SK-N-SH (cell line): ENCODE results near the gene RIMS4. TPM values are rescaled to one million over a fixed set of nuclear protein-coding genes. Genes with fewer than 3 reads are reported as not detected.

Experiments used
- CTCF ChIA-PET: fragments of 300-600, 350-600 bp; formaldehyde crosslinking; extraction: SDS; loops from one replicate; lab custom pipeline; 2021; lab: Yijun Ruan, JAX
- POLR2A ChIA-PET: fragments of 350-600 bp; sonication (Branson Sonifier 250); formaldehyde crosslinking; extraction: SDS; loops from one replicate; lab custom pipeline; 2020; ENCODE audit warnings: antibody characterized with exemption, inconsistent platforms; lab: Yijun Ruan, JAX
- DNase-seq: peaks from one replicate; pipeline ENCODE4 v3.0.0; 2012
- H2AFZ ChIP-seq: fragments of 200-600 bp; sonication (generic); 2 replicates; pipeline ENCODE4 v1.8.1; 2016; ENCODE audit warnings: antibody characterized with exemption, mild to moderate bottlenecking, low read depth
- H3F3A ChIP-seq: fragments of 200-600 bp; sonication (generic); replicated peaks from 2 replicates; pipeline ENCODE3; 2016; ENCODE audit warnings: antibody characterized with exemption, mild to moderate bottlenecking; ENCODE audit not compliant: insufficient read depth
- H3K27ac ChIP-seq, 2 experiments: fragments of 200-500 bp in 1 of 2; fragments of 200-600 bp in 1 of 2; sonication (Bioruptor generic) in 1 of 2; sonication (generic), shearing (Covaris generic) in 1 of 2; 2 replicates each; pipeline versions ENCODE4 v1.5.1 to v1.6.1; 2014 to 2016; ENCODE audit warnings: low read depth in 2 of 2, inconsistent platforms in 1 of 2, low read length in 1 of 2, mild to moderate bottlenecking in 1 of 2, mixed read lengths in 1 of 2
- H3K27me3 ChIP-seq: fragments of 200-600 bp; sonication (generic), shearing (Covaris generic); 2 replicates; pipeline ENCODE4 v1.6.1; 2016; ENCODE audit warnings: mixed run types; ENCODE audit not compliant: insufficient read depth
- H3K36me3 ChIP-seq, 2 experiments: fragments of 200-500 bp in 1 of 2; fragments of 200-600 bp in 1 of 2; sonication (Bioruptor generic) in 1 of 2; sonication (generic) in 1 of 2; replicated peaks in 1 of 2; 2 replicates each; pipeline versions ENCODE3 to v1.5.1; 2014 to 2016; ENCODE audit warnings: low read length in 1 of 2, mild to moderate bottlenecking in 1 of 2; ENCODE audit not compliant: insufficient read depth in 2 of 2, control insufficient read depth in 1 of 2
- H3K4me1 ChIP-seq, 2 experiments: fragments of 200-500 bp in 1 of 2; fragments of 200-600 bp in 1 of 2; sonication (Bioruptor generic) in 1 of 2; sonication (generic), shearing (Covaris generic) in 1 of 2; 2 replicates each; pipeline versions ENCODE4 v1.5.1 to v1.6.1; 2014 to 2016; ENCODE audit warnings: low read depth in 1 of 2, low read length in 1 of 2, mixed run types in 1 of 2; ENCODE audit not compliant: insufficient read depth in 2 of 2, control insufficient read depth in 1 of 2
- H3K4me2 ChIP-seq: fragments of 200-600 bp; sonication (generic), shearing (Covaris generic); 2 replicates; pipeline ENCODE4 v1.6.1; 2017; ENCODE audit warnings: mixed run types
- H3K4me3 ChIP-seq, 2 experiments: fragments of 200-500 bp in 1 of 2; fragments of 200-600 bp in 1 of 2; sonication (Bioruptor generic) in 1 of 2; sonication (generic), shearing (Covaris generic) in 1 of 2; 2 replicates each; pipeline versions ENCODE4 v1.5.1 to v1.8.1; 2014 to 2016; ENCODE audit warnings: low read depth in 2 of 2, inconsistent platforms in 1 of 2, low read length in 1 of 2, mild to moderate bottlenecking in 1 of 2, mixed read lengths in 1 of 2, moderate library complexity in 1 of 2
- H3K79me2 ChIP-seq: fragments of 200-600 bp; sonication (generic); 2 replicates; pipeline ENCODE4 v1.8.1; 2017; ENCODE audit warnings: mild to moderate bottlenecking; ENCODE audit not compliant: insufficient read depth
- H3K9ac ChIP-seq: fragments of 200-600 bp; sonication (generic); 2 replicates; pipeline ENCODE4 v1.6.1; 2017; ENCODE audit warnings: mixed run types
- H3K9me2 ChIP-seq: fragments of 200-600 bp; sonication (generic); 2 replicates; pipeline ENCODE4 v1.6.1; 2017; ENCODE audit warnings: mixed run types
- H3K9me3 ChIP-seq: fragments of 200-600 bp; sonication (generic); 2 replicates; pipeline ENCODE4 v1.6.1; 2017; ENCODE audit warnings: mixed run types, mild to moderate bottlenecking, moderate library complexity
- H4K20me1 ChIP-seq: fragments of 200-600 bp; sonication (generic); 2 replicates; pipeline ENCODE4 v1.6.1; 2017; ENCODE audit warnings: mild to moderate bottlenecking, mixed run types; ENCODE audit not compliant: insufficient read depth
- EP300 ChIP-seq, 2 experiments: IDR thresholded peaks; 2 replicates each; pipeline versions ENCODE4 v1.4.0 to v1.6.1; 2012; ENCODE audit warnings: borderline replicate concordance in 1 of 2, low read depth in 1 of 2, low read length in 1 of 2
- EZH2phosphoT487 ChIP-seq: fragments of 200-600 bp; sonication (generic); IDR thresholded peaks from 2 replicates; pipeline ENCODE4 v1.6.1; 2017; ENCODE audit warnings: low read depth, mixed run types, mild to moderate bottlenecking, antibody characterized with exemption, moderate library complexity, borderline replicate concordance
- FOSL2 ChIP-seq: IDR thresholded peaks from 2 replicates; pipeline ENCODE4 v1.4.0; 2012; ENCODE audit warnings: low read depth, mild to moderate bottlenecking, moderate library complexity, borderline replicate concordance
- FOXJ3 ChIP-seq: sonication (generic); formaldehyde crosslinking; IDR thresholded peaks from 2 replicates; pipeline ENCODE4 v1.5.1; 2020; ENCODE audit warnings: mild to moderate bottlenecking, missing genetic modification reagents
- FOXM1 ChIP-seq: IDR thresholded peaks from 2 replicates; pipeline ENCODE4 v1.4.0; 2012; ENCODE audit warnings: low read depth, mild to moderate bottlenecking
- GABPA ChIP-seq: IDR thresholded peaks from 2 replicates; pipeline ENCODE4 v1.4.0; 2012; ENCODE audit warnings: low read depth, mild to moderate bottlenecking
- GATA2 ChIP-seq: sonication (generic); formaldehyde crosslinking; IDR thresholded peaks from 2 replicates; pipeline ENCODE4 v1.5.0; 2020; ENCODE audit warnings: mild to moderate bottlenecking, missing genetic modification reagents
- JUND ChIP-seq: IDR thresholded peaks from 2 replicates; pipeline ENCODE4 v1.4.0; 2012
- NFIC ChIP-seq: IDR thresholded peaks from 2 replicates; pipeline ENCODE4 v1.4.0; 2012; ENCODE audit warnings: borderline replicate concordance
- NRF1 ChIP-seq: IDR thresholded peaks from 2 replicates; pipeline ENCODE4 v1.6.1; 2012; ENCODE audit warnings: low read depth, mild to moderate bottlenecking, low read length
- PBX3 ChIP-seq: IDR thresholded peaks from 2 replicates; pipeline ENCODE4; 2012
- POLR2AphosphoS5 ChIP-seq: IDR thresholded peaks from 2 replicates; pipeline ENCODE4 v1.6.1; 2012; ENCODE audit warnings: low read depth, low read length
- RAD21 ChIP-seq: IDR thresholded peaks from 2 replicates; pipeline ENCODE4 v1.6.1; 2012; ENCODE audit warnings: mild to moderate bottlenecking, low read length
- REST ChIP-seq: IDR thresholded peaks from 2 replicates; pipeline ENCODE4 v1.6.1; 2012; ENCODE audit warnings: mild to moderate bottlenecking, low read depth, low read length, moderate library complexity
- RXRA ChIP-seq: IDR thresholded peaks from 2 replicates; pipeline ENCODE4 v1.4.0; 2012; ENCODE audit warnings: low read depth, mild to moderate bottlenecking, borderline replicate concordance
- SIN3A ChIP-seq: IDR thresholded peaks from 2 replicates; pipeline ENCODE4 v1.6.1; 2012; ENCODE audit warnings: low read depth, mild to moderate bottlenecking, low read length, moderate library complexity, borderline replicate concordance
- TAF1 ChIP-seq: IDR thresholded peaks from 2 replicates; pipeline ENCODE4 v1.6.1; 2012; ENCODE audit warnings: low read depth, mild to moderate bottlenecking, low read length, moderate library complexity, borderline replicate concordance
- YY1 ChIP-seq: IDR thresholded peaks from 2 replicates; pipeline ENCODE4 v1.4.0; 2012; ENCODE audit warnings: low read depth, mild to moderate bottlenecking
- WGBS: methylation state at CpG from one replicate; pipeline ENCODE4 v1.1.6; 2017; ENCODE audit warnings: low lambda C conversion rate; 5-methylcytosine and 5-hydroxymethylcytosine counted together
- polyA plus RNA-seq, 3 experiments: library from polyadenylated mRNA; depleted of rRNA; stranded (reverse); fragments of >200 nt; gene quantifications; 2 replicates each; pipeline ENCODE4 v1.2.3, GENCODE V29; 2012
- TF ChIP-seq, protein P1 (sequence below): fragments of 150-350 bp; IDR thresholded peaks from 2 replicates; pipeline ENCODE4 v1.6.1; 2016; ENCODE audit warnings: mild to moderate bottlenecking, low read depth, low read length

Gene RIMS4
- polyA plus RNA-seq, 1 of the 3 experiments (the other 2 are of a cell fraction), result 0.13 TPM

DNA sequence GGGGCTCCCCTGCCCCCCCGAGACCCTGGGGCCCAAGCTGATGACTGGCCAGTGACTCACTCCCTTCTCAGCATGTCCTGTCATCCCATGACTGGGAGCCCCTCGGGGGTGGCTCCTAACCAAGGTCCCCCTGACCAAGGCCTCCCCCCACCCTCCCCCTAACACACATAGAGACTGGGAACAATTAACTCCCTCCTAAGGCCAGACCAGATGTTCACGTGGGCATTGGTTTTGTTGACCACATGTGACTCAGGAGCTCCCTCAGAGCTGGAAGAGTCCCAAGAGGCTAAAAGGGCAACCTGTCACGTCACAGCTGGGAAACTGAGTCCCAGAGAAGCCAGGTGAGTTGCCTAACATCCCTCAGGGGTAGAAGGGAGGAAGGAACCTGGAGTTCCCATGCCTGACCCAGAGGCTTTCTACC lies 105.8 kb downstream of the RIMS4 start (continued):
- TF ChIP-seq REST (no peak), RXRA (no peak; the same call in 1 of the 2 replicates), SIN3A (no peak), YY1 (peak; percentile 4; the same call in 1 of the 2 replicates), EP300 (IDR thresholded peaks at IDR 0.05; ENCODE audit: borderline replicate concordance in 1 of 2, low read depth in 1 of 2, low read length in 1 of 2) (no peak), PBX3 (0 out of 2 replicates have a peak, but pooled peaks have one; percentile 7), RAD21 (no peak), FOSL2 (peak; percentile 75; the same call in 1 of the 2 replicates), GABPA (no peak), POLR2AphosphoS5 (no peak), NFIC (0 out of 2 replicates have a peak, but pooled peaks have one; percentile 12), TAF1 (no peak)

DNA sequence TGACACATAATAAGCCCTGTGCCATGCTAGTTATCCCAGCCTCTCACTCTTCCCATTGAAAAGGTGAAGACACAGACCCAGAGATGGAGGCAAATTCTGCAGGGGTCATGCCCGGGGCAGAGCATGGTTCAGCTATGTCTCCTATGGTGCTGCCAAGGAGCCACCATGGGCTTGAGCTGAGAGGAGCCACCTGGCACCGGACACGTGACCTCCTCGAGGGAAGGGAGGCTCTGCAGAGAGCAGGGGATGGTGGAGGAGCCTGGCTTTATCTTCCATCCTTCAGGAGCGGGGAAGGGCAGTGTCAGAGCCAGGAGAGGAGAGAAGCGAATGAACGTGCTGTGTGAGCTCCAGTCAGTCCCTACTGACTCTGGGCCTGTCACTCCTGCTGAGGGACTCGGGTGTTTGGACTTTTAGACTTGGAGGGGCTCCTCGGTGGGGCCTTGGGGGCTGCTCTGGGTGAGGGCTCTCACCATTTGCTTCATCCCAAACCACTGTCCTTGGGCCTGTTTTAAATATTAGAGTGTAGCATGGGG lies 106.3 kb downstream of the RIMS4 start:
- no peaks in the 10 kb centered on the region for H3K9me2 ChIP-seq
- ChIA-PET POLR2A (no interaction called here), CTCF (interaction anchor here (1.0 to 7.0 kb wide), 3 partner anchors 20 to 163 kb away, joined by 4 to 61 read pairs (median 5); no protein-coding TSS in a partner anchor)
- no peaks in the 10 kb centered on the region for H4K20me1 ChIP-seq
- peak overlapping the region; percentile 33; the same call in 1 of the 2 replicates for H3K4me2 ChIP-seq
- TF ChIP-seq JUND (no peak), NFIC (no peak), NRF1 (no peak), TAF1 (no peak), POLR2AphosphoS5 (no peak), RAD21 (no peak), GATA2 (CRISPR knock-in tag) (no peak), FOXJ3 (CRISPR knock-in tag) (no peak), EP300 (IDR thresholded peaks at IDR 0.05; ENCODE audit: borderline replicate concordance in 1 of 2, low read depth in 1 of 2, low read length in 1 of 2) (no peak), FOXM1 (no peak), REST (no peak), EZH2phosphoT487 (no peak), FOSL2 (no peak)
- TF ChIP-seq, protein P1, sequence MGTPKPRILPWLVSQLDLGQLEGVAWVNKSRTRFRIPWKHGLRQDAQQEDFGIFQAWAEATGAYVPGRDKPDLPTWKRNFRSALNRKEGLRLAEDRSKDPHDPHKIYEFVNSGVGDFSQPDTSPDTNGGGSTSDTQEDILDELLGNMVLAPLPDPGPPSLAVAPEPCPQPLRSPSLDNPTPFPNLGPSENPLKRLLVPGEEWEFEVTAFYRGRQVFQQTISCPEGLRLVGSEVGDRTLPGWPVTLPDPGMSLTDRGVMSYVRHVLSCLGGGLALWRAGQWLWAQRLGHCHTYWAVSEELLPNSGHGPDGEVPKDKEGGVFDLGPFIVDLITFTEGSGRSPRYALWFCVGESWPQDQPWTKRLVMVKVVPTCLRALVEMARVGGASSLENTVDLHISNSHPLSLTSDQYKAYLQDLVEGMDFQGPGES, result no peak
- H3K9ac ChIP-seq, result no peak overlapping the region
- H3K27me3 ChIP-seq, result no peaks in the 10 kb centered on the region
- no peak for DNase-seq
- peak overlapping the region; percentile 62; the same call in 1 of the 2 replicates for H2AFZ ChIP-seq
- H3K4me3 ChIP-seq, result no peak overlapping the region
- H3K9me3 ChIP-seq, result no peaks in the 10 kb centered on the region
- WGBS, result 93% methylated on average over 9 of the region's 9 CpGs
- no peaks in the 10 kb centered on the region for H3K36me3 ChIP-seq
- peaks cover 5 to 14% of the 10 kb centered on the region in 2 experiments; a peak in 2 of 4 replicates for H3K4me1 ChIP-seq
- no peaks in the 10 kb centered on the region for H3K79me2 ChIP-seq
- H3K27ac ChIP-seq, result no peak overlapping the region
- no peaks in the 10 kb centered on the region for H3F3A ChIP-seq
